ENCODE measurements around the gene TTC22. TPM values are rescaled to one million over a fixed set of nuclear protein-coding genes. Genes with fewer than 3 reads are reported as not detected.

TTC22 gene
- total RNA-seq, 1 experiment from 2014 or later: 0.59 TPM

- H3K23me2 ChIP-seq (ENCODE audit: insufficient read length, low read depth, low read length, poor library complexity, severe bottlenecking): no peaks in the 10 kb centered on the region
- H4K91ac ChIP-seq (ENCODE audit: insufficient read length, low read depth, low read length): no peak overlapping the region
- no peaks in the 10 kb centered on the region for H3K9me3 ChIP-seq (ENCODE audit: control insufficient read depth, low read depth, low read length)
- no peak overlapping the region for H2BK5ac ChIP-seq (ENCODE audit: insufficient read length, low read length)
- H3K79me1 ChIP-seq (ENCODE audit: insufficient read depth, low read depth, low read length, poor library complexity, severe bottlenecking): no peaks in the 10 kb centered on the region
- H3T11ph ChIP-seq (ENCODE audit: low read length): no peak overlapping the region
- H3K27me3 ChIP-seq (ENCODE audit: insufficient read depth, low read length): peaks cover 3% of the 10 kb centered on the region; the same call in 1 of the 2 replicates
- Mint-ChIP-seq H3K9me3 (no peaks in the 10 kb centered on the region; a peak in 1 of 5 replicates), H3K36me3 (ENCODE audit: insufficient read depth in 1 of 3, low read depth in 3 of 3) (no peaks in the 10 kb centered on the region), H3K27ac (no peak overlapping the region), H3K4me1 (peaks cover 7 to 19% of the 10 kb centered on the region in 2 experiments), H3K27me3 (ENCODE audit: low read depth) (peaks cover 33% of the 10 kb centered on the region), H3K4me3 (no peak overlapping the region)
- H4K8ac ChIP-seq (replicated peaks; ENCODE audit: insufficient read length, low read depth, low read length): no peak overlapping the region
- no peak overlapping the region for H3K9ac ChIP-seq (ENCODE audit: extremely low read depth, insufficient read length, low read length)
- no peak for DNase-seq
- no peak overlapping the region for H3K18ac ChIP-seq (ENCODE audit: insufficient read length, low read depth, low read length)
- no peaks in the 10 kb centered on the region for H4K20me1 ChIP-seq (ENCODE audit: control insufficient read depth, insufficient read depth, insufficient read length)
- H2BK12ac ChIP-seq (ENCODE audit: insufficient read length, low read depth, low read length): no peak overlapping the region
- no peak overlapping the region for H2BK15ac ChIP-seq (ENCODE audit: low read depth, low read length)
- WGBS (ENCODE audit: extremely low coverage, insufficient read length, low lambda C conversion rate): no CpG with 5 or more reads among the region's 4 CpGs
- no peaks in the 10 kb centered on the region for H3K79me2 ChIP-seq (ENCODE audit: insufficient read depth, low read length)
- no peak overlapping the region for H2AFZ ChIP-seq (ENCODE audit: low read length)
- no peak overlapping the region for H2BK20ac ChIP-seq (ENCODE audit: low read depth, low read length, poor library complexity, severe bottlenecking)
- TF ChIP-seq CTCF (conservative IDR thresholded peaks at IDR 0.05): no peak
- no peak overlapping the region for H4K5ac ChIP-seq (ENCODE audit: insufficient read length, low read depth, low read length)
- no peaks in the 10 kb centered on the region for H3K4me1 ChIP-seq (ENCODE audit: insufficient read depth, low read length)
- no peak overlapping the region for H3K27ac ChIP-seq (ENCODE audit: insufficient read length, low read depth, low read length)
- H3K4ac ChIP-seq (ENCODE audit: low read depth, low read length): no peak overlapping the region
- H3K56ac ChIP-seq (ENCODE audit: insufficient read length, low read depth, low read length): no peak overlapping the region
- H2AK5ac ChIP-seq (ENCODE audit: insufficient read length, low read length): no peak overlapping the region
- H3K23ac ChIP-seq (ENCODE audit: insufficient read length, low read depth, low read length): no peak overlapping the region
- no peak overlapping the region for H2BK120ac ChIP-seq (ENCODE audit: low read depth, low read length, poor library complexity, severe bottlenecking)
- H3K4me2 ChIP-seq (ENCODE audit: insufficient read depth, insufficient read length, low read length): no peak overlapping the region
- no peak overlapping the region for H3K14ac ChIP-seq (ENCODE audit: insufficient read depth, low read length)
Observed at GRCh38 chr1:54777431-54777830, 23.7 kb downstream of the TTC22 start.
